ENCODE data around the gene CROCC2.
"Not testable (repeated sequence)": the region's sequence is repeated elsewhere in the genome, so short reads cannot be mapped to it uniquely, and the experiment has no call there.

Gene CROCC2

DNA sequence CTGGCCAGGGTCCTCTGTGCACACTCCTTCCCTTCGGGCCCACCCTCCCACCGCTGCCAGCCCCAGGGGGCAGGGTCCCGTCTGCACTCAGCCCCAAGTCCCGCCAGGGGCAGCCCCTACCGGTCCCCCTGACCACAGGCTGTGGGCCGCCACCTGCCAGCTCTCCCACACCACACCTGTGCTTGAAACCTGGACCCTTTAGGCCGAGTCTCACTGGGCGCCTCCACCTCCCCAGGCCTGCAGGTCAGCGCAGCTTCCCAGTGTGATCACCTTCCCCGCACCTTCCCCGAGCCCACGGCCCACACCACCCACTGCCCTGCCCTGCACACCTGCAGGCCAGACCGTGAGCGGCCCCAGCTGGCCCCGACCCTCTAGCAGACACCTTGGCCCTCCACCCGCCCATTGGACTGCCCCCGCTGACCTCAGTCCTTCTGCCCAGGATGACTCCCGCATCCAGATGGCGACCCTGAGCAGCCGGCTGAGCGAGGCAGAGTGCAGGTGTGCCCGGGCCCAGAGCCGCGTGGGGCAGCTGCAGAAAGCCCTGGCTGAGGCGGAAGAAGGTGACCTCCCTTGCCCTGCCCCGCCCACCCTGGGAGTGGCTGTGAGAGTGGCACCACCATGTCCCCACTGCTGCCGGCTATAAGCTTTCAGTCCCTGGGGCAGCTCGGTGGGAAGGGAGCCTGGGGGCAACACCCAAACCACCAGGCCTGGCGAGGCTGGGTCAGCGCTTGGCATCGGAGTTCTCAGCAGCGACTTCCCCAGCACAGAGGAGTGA, 61.0 kb downstream of the CROCC2 start:
- no peak for DNase-seq (ENCODE audit: low spot score)

GRCh38 chr2:240967681-240968621, 61.8 kb downstream of the CROCC2 start:
- DNase-seq (ENCODE audit: low spot score): no peak

DNA sequence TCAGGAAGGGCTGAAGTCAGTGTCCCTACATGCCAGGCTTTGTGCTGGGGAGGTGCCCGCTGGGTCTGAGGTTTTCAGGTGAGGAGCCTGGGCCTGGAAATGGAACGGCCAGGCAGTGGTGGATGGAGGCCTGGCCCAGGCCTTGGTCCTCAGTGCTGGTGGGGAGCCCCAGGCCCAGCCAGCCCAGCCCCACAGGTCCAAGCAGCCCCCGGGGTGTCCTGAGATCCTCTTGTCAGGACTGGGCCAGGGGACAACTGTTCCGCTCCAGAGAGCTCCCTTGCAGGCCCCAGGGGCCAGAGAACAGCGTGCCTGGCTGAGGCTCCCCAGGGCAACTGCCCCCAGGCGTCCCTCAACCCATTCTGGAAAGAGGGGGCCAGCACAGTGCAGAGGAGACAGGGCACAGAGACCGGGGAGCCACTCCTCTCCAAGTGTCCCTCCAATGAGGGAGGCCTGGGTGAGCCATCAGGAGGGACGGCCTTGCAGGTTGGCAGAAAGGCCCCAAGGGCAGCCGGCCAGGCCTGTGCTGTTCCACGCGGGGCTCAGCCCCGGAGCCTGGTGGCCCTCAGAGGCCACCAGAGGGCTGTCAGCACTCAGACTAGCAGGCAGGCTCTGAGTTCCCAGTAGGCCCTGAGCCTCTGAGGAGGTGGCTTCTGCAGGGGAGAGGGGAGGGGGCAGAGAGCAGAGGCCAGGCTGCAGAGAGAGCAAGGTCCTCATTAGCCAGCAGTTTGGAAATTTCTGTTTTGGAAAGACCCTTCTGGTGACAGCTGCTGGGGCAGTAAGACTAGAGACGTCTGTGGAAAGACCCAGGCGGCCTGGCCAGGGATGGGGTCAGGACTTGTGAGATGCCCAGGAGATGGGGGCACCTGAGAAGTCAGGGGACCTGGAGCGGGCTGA, 62.8 kb downstream of the CROCC2 start:
- no peak for DNase-seq (ENCODE audit: low spot score)

DNA sequence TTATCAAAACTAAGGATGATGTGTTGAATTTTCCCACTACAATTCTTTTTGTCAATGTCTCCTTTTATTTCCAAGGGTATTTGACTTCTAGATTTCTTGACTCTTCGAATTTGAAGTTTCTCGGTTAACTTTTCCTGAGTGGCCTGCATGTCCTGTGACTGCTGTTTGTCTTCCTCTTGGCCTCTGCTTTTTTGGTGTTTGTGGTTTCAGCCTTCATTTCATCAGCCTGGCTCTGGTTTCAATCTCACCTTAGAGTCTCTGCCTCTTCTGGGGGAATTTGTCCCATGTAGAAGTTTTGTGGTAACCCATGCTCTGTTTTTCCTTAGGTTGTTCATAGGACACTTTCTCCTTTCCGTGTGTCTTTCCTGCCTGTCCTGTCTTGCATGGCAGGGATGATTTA, 64.0 kb downstream of the CROCC2 start:
- DNase-seq (ENCODE audit: low spot score): no peak

DNA sequence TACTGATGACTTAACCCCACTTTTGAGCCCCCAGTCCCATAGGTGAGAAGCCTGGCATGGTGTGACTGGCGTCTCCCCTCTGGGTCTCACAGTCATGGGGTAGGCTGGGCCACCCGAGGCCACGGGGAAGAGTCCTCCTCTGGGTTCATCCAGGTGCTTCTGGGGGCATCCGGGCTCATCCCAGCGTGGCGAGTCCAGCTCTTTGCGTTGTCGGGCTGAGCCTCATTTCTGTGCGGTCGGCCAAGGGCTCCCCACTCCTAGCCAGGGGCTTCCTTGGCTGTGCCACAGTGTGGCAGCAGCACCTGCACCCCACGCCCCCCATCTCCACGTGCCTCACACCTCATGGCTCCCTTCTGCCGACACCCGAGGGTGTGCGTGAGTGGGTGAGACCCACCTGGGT, 64.7 kb downstream of the CROCC2 start:
- DNase-seq (ENCODE audit: low spot score): no peak

- no peak for DNase-seq (ENCODE audit: low spot score)
Observed at GRCh38 chr2:240972201-240972600, 66.1 kb downstream of the CROCC2 start.

GRCh38 chr2:240972636-240973521, 66.7 kb downstream of the CROCC2 start:
- peak; percentile 9 for DNase-seq (ENCODE audit: low spot score)

GRCh38 chr2:240974771-240975572, 68.8 kb downstream of the CROCC2 start:
- DNase-seq (ENCODE audit: low spot score): no peak

GRCh38 chr2:240975903-240976302, 69.8 kb downstream of the CROCC2 start:
- DNase-seq (ENCODE audit: low spot score): not testable (repeated sequence)

- DNase-seq (ENCODE audit: low spot score): no peak
Observed at GRCh38 chr2:240981280-240981679, 75.1 kb downstream of the CROCC2 start.

DNA sequence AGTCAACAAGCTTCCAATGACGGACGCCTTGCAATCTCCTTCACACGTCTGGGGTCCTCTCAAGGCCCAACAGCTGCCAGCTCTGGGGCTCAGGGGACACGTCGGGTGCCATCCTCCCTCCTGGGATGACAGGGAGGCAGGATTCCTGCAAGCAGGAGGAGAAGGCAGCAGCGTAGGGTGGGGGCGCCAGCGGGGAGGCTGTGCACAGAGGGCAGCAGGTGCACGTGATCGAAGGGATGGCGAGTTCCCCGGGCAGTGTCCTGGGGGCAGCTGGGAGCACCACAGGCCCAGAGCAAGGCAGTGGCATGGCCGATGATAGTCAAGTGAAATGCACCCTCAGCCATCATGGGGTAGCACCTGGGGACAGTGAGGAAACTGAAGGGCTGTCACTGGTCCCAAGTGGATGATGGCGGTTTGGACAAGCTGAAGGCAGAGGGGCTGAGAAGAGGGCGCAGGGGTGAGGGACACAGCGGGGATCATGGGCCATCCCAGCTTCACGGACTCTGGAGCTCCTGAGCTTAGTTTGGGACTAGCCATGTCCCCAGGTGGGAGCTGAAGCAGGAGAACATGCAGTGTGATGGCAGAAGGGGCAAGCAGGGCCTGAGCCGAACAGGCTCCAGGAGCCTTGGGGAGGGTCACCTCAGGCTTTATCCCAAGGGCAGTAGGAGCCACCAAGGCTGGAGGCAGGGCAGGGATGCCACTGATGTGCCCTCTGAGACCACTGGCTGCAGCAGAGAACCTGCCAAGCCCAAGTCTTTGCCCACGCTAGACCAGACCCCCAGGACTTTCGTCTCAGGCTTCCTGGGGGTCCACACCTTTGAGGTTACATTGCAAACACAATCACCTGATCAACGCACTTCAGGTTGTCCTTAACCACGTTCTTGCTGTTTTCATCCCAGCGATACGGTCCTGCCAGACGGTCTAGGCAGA, 76.0 kb downstream of the CROCC2 start:
- no peak for DNase-seq (ENCODE audit: low spot score)

DNA sequence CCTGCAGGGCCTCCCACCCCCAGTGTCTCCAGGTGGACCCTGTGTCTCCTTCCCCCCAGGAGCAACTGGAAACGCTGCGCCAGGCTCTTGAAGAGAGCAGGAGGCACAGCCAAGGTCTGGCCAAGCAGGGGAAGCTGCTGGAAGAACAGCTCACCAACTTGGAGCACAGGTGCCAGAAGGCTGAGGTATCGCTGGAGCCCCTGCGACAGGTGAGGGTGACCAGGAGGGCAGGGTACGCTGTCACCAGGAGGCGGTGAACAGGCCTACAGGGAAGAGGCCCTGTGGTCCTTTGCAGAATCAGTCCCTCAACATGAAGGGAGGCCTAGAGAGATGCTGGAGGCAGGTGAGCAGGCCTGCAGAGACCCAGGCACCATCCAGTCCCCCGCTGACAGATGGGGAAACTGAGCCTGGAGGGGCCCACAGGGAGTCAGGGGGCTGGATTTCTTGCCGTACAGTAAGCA, 76.7 kb downstream of the CROCC2 start:
- no peak for DNase-seq (ENCODE audit: low spot score)

DNA sequence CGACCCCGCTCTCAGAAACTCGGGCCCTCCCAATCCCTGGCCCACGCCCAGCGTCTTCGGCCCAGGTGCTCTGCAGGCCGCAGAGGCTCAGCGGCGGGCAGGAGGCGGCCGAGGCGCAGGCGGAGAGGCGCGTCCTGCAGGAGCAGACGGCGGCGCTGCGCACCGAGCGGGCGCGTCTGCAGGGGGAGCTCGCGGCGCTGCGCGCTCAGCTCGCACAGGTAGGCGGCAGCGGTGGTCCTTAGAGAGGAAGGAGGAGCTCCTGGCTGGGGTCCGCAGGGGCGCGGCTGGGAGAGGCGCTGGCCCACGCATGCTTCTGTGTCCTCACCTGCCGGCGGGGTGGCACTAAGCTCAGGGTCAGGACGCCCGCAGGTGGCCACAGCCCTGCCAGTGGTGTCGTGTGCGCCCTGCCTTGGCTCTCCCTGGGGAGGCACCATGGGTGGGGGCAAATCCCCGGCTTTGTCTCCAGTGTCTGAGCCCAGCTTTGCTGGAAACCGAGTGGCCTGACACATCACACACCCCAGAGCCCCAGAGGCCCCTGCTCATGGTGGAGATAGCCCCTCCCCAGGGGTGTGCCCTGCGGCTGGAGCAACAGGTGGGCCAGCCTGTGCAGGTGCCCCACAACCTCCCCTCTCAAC, 77.3 kb downstream of the CROCC2 start:
- peak; percentile 31 for DNase-seq (ENCODE audit: low spot score)

GRCh38 chr2:240983996-240984498, 77.9 kb downstream of the CROCC2 start:
- no peak for DNase-seq (ENCODE audit: low spot score)

DNA sequence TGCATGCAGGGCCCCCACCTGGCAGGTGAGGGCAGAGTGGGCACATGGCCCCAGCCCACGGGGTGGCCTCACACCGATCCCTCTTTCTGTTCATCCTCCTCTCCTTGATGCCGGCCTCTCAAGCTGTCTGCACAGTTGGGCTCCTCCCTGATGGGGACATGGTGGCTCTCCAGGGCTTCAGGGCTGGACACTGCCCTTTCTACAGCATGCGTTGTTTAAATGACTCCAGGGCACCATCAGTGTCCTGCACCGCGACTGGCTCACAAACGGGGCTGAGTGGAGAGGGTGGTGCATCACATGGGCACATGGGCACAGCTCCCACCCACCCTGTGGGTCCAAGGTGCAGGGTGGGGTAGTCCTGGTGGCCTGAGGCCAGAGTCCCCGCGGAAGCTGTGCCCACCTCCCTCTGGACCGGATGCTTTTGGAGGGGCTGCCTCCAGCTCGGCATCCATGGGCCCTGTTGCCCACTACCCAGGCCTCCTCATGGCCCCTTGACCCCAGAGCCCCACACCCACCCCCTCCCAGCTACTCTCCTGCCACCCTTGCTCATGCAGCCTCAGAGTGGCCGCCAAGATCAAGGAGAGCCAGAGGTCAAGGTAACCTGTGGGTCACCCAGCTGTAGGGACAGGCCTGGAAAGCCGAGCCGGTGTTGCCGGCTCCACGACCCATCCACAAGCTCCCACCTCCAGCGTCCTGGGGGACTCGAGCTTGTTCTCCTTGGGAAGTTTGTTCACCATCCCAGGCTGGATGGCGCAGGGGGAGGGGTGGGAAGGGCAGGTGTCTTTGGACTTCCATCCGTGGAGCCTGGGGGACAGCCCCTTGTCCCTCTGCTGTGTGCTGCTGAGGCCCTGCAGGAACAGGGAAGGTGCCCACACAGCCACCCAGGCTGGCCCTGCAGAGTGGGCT, 80.0 kb downstream of the CROCC2 start:
- DNase-seq (ENCODE audit: low spot score): no peak

GRCh38 chr2:240986787-240987411, 80.8 kb downstream of the CROCC2 start:
- DNase-seq (ENCODE audit: low spot score): no peak

DNA sequence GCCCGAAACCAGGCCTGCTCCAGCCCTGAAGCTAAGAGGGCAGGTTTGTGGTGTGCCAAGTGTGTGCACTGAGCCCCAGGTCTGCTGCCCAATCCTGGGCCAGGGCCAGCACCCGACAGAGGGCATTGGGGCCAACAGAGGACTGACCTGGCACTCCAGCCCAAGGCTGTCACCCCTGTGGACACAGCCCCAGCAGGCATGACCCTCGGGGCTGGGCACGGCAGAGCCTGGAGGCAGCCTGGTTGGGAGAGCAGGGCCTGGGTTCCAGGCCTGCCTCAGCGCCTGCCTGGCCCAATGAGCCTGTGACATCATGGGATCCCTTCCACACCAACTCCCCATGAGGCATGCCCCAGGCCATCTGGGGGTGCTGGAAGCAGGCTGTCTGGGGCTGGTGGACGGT, 81.5 kb downstream of the CROCC2 start:
- no peak for DNase-seq (ENCODE audit: low spot score)
